Peyer's patch (tissue), 4 donors: ENCODE measurements around the gene ZNRF1.

Experiments
- CTCF ChIP-seq, 6 experiments: fragments of 450-650 bp in 4 of 6; fragments of 200-600 bp in 2 of 6; sonication (generic) in 1 of 6; IDR thresholded peaks; one replicate each; pipeline ENCODE4 v1.5.1; 2017 to 2019; ENCODE audit warnings: antibody characterized with exemption in 6 of 6, mild to moderate bottlenecking in 3 of 6, moderate library complexity in 1 of 6
- POLR2A ChIP-seq, 2 donors: fragments of 450-650 bp; IDR thresholded peaks; one replicate each; pipeline ENCODE4 v1.5.1; 2017; ENCODE audit warnings: antibody characterized with exemption in 2 of 2, mild to moderate bottlenecking in 2 of 2, moderate library complexity in 2 of 2

- TF ChIP-seq CTCF (IDR thresholded peaks at IDR 0.05) (no peak), POLR2A (IDR thresholded peaks at IDR 0.05) (no peak)
Measured at GRCh38 chr16:75070012-75070841, 71.4 kb downstream of the ZNRF1 start.
